Measurements from ENCODE around the gene C17orf75.

- TF ChIP-seq CTCF (conservative IDR thresholded peaks at IDR 0.05; ENCODE audit: low read depth, low read length), result no peak
- TF ChIP-seq USF2 (IDR thresholded peaks at IDR 0.05; ENCODE audit: low read depth, low read length), result no peak
- TF ChIP-seq POLR2A (IDR thresholded peaks at IDR 0.05; ENCODE audit: low read depth, low read length), result no peak
- TF ChIP-seq RCOR1 (IDR thresholded peaks at IDR 0.05; ENCODE audit: insufficient replicate concordance, low read length), result no peak
- TF ChIP-seq MAZ (IDR thresholded peaks at IDR 0.05; ENCODE audit: borderline replicate concordance, low read depth, low read length), result no peak
- no peak for TF ChIP-seq SMC3 (IDR thresholded peaks at IDR 0.05; ENCODE audit: low read depth, low read length)
- TF ChIP-seq MXI1 (IDR thresholded peaks at IDR 0.05; ENCODE audit: borderline replicate concordance, low read depth, low read length), result peak; percentile 49; the same call in 1 of the 2 replicates
Observed at GRCh38 chr17:32341141-32341856, 674 bp downstream of the C17orf75 start.
